ENCODE data around the gene PNMA1. TPM values are rescaled to one million over a fixed set of nuclear protein-coding genes. Genes with fewer than 3 reads are reported as not detected.

Gene PNMA1
- total and polyA plus RNA-seq, 5 donors: 18.0 to 36.3 (median 27.7) TPM

GRCh38 chr14:73742520-73743238, 28.5 kb upstream of the PNMA1 start:
- ATAC-seq (no peak), DNase-seq (no peak)
- no peaks in the 10 kb centered on the region for H3K27me3 ChIP-seq (ENCODE audit: control insufficient read depth, insufficient read depth)
- intact Hi-C loops (cut with DNase I): no loop called here
- 69% methylated on average over 6 of the region's 6 CpGs for WGBS
- no peaks in the 10 kb centered on the region for H3K9me3 ChIP-seq (ENCODE audit: control insufficient read depth, low read length)
- H3K4me3 ChIP-seq (ENCODE audit: low read length): no peak overlapping the region
- H3K4me1 ChIP-seq (ENCODE audit: control insufficient read depth, insufficient read depth, low read length): peaks cover 70% of the 10 kb centered on the region
- peak overlapping the region; percentile 84 for H3K27ac ChIP-seq (ENCODE audit: low read length)

- Histone ChIP-seq H3K27ac (ENCODE audit: low read length) (peak overlapping the region; percentile 84), H3K9me3 (ENCODE audit: control insufficient read depth, low read length) (no peaks in the 10 kb centered on the region), H3K4me1 (ENCODE audit: control insufficient read depth, insufficient read depth, low read length) (peaks cover 65% of the 10 kb centered on the region), H3K27me3 (ENCODE audit: control insufficient read depth, insufficient read depth) (no peaks in the 10 kb centered on the region), H3K4me3 (ENCODE audit: low read length) (peak overlapping the region; percentile 20)
- intact Hi-C loops (cut with DNase I): no loop called here
- ATAC-seq (peak in 1 of 2 donors; percentile 0), DNase-seq (peak; percentile 37 to 70 (median 60))
- WGBS: 23% methylated on average over 17 of the region's 17 CpGs
These were observed 27.8 kb upstream of the PNMA1 start for GRCh38 chr14:73741876-73742519.

GRCh38 chr14:73741386-73741875, 27.2 kb upstream of the PNMA1 start:
- H3K4me3 ChIP-seq (ENCODE audit: low read length): peak overlapping the region; percentile 20
- no peaks in the 10 kb centered on the region for H3K27me3 ChIP-seq (ENCODE audit: control insufficient read depth, insufficient read depth)
- DNase-seq: peak; percentile 85 to 91 (median 90)
- H3K9me3 ChIP-seq (ENCODE audit: control insufficient read depth, low read length): no peaks in the 10 kb centered on the region
- ATAC-seq: peak; percentile 82 to 92
- intact Hi-C loops (cut with DNase I): no loop called here
- 1% methylated on average over 12 of the region's 12 CpGs for WGBS
- H3K4me1 ChIP-seq (ENCODE audit: control insufficient read depth, insufficient read depth, low read length): peaks cover 61% of the 10 kb centered on the region
- peak overlapping the region; percentile 84 for H3K27ac ChIP-seq (ENCODE audit: low read length)

DNA sequence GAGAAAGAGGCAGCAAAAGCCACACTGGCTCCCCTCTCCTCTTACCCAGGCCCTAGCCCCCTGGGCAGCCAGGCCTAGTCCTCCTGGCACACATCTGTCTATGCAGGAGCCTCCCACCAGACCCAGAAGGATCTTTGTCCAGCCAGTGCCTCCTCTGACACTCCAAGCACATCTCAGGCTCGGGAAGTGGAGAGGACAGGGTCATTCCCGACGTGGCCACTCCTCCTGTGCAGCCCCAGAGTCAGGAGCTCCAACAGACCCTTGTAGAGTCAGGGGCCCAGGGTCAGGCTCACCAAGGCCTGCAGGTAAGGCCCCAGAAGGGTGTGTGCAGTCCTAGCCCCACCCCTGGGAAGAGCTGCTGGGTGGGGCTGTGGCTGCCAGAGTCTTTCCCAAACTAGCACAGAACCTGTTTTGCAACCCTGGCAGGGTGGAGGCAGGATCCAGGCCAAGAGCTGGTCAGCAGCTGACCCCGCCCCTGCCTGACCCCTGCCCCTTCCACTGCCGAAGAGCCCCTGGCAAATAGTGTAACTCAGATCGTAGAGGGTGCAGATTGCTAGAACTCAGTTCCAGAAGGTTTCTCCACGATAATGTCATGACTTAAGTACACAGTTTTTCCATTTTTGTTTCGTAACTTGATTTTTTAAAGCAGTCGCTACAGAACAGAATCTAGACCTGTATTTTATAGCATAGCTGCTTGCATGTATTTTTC, 26.6 kb upstream of the PNMA1 start:
- WGBS: 9% methylated on average over 9 of the region's 9 CpGs
- ATAC-seq (peak; percentile 78 to 80), DNase-seq (peak; percentile 87 to 92 (median 91))
- Histone ChIP-seq H3K27ac (ENCODE audit: low read length) (peak overlapping the region; percentile 84), H3K4me3 (ENCODE audit: low read length) (peak overlapping the region; percentile 20), H3K27me3 (ENCODE audit: control insufficient read depth, insufficient read depth) (no peaks in the 10 kb centered on the region), H3K9me3 (ENCODE audit: control insufficient read depth, low read length) (no peaks in the 10 kb centered on the region), H3K4me1 (ENCODE audit: control insufficient read depth, insufficient read depth, low read length) (peaks cover 56% of the 10 kb centered on the region)
- intact Hi-C loops (cut with DNase I): no loop called here

DNA sequence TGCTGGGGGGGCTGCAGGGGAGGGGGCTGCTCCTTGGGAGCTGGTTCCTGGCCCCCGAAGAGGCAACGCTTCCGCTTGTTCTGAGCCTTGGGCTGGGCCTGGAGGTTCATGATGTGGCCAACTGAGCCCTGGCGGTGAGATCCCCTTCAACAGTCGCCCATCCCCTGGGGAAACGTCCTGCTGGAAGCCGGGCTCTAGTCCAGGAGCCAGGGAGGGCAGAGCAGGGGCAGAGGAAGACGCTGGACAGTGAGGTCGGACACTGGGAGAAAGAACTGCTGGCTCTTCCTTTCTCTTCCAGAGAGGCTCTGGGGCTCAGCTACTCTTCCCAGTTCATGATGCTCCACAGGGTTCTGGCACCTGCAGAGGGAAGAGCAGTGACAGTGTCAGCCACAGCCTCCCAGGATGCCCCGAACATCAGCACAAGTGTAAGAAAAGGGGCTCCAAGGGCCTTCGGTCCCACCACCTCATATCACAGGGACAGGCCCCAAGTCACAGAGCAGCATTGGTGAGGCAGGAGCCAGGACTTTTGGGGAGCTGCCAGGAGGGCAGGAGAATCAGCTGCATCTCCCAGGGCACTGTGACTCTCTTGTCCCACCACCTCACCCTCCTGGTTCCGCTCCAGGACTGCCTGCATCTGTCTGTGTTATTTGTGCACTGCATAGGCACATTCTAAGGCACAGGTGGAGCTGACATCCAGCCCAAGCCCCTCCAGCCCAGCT, 25.9 kb upstream of the PNMA1 start:
- Histone ChIP-seq H3K4me3 (ENCODE audit: low read length) (no peak overlapping the region), H3K9me3 (ENCODE audit: control insufficient read depth, low read length) (no peaks in the 10 kb centered on the region), H3K4me1 (ENCODE audit: control insufficient read depth, insufficient read depth, low read length) (peaks cover 49% of the 10 kb centered on the region), H3K27ac (ENCODE audit: low read length) (peak overlapping the region; percentile 84), H3K27me3 (ENCODE audit: control insufficient read depth, insufficient read depth) (no peaks in the 10 kb centered on the region)
- 49% methylated on average over 12 of the region's 12 CpGs for WGBS
- ATAC-seq (no peak), DNase-seq (peak; percentile 35 to 66 (median 58))
- intact Hi-C loops (cut with DNase I): no loop called here

- H3K9me3 ChIP-seq (ENCODE audit: control insufficient read depth, low read length): no peaks in the 10 kb centered on the region
- DNase-seq (peak; percentile 18 to 68 (median 64)), ATAC-seq (no peak)
- 83% methylated on average over 21 of the region's 21 CpGs for WGBS
- peaks cover 43% of the 10 kb centered on the region for H3K4me1 ChIP-seq (ENCODE audit: control insufficient read depth, insufficient read depth, low read length)
- intact Hi-C loops (cut with DNase I): no loop called here
- no peaks in the 10 kb centered on the region for H3K27me3 ChIP-seq (ENCODE audit: control insufficient read depth, insufficient read depth)
- H3K4me3 ChIP-seq (ENCODE audit: low read length): no peak overlapping the region
- H3K27ac ChIP-seq (ENCODE audit: low read length): peak overlapping the region; percentile 84
These were observed 25.2 kb upstream of the PNMA1 start for GRCh38 chr14:73739174-73739898.

DNA sequence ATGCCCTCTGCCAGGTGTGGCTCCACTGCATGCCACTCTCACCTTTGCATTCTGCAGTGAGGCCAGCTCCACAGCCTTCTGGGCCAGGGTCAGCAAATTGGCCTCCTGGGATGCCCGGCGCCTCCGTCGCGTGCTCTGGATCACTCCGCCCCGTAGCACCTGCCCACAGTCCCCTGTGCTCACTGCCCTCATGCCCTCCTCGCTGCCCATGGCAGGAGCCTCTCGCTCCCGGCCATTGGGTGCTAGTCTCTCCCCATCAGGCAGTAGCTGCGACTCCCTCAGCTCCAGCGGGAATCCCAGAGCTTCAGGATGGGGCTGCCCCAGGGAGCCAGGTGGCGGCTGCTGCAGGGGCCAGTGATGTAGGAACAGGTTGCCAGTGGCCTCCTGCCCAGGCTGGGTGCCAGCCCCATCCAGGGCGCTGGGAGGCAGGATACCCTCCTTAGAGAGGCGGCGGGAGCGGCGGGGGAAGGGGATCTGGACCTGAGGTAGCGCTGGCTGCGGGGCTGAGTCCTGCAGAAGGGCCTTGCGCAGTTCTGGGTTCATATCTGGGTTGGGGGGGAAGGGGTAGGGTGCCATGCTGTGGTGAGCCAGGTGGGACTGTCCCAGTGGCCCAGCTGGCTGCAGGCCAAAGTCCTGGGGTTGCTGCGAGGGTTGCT, 24.5 kb upstream of the PNMA1 start:
- H3K27me3 ChIP-seq (ENCODE audit: control insufficient read depth, insufficient read depth): no peaks in the 10 kb centered on the region
- ATAC-seq: no peak
- H3K27ac ChIP-seq (ENCODE audit: low read length): no peak overlapping the region
- H3K4me1 ChIP-seq (ENCODE audit: control insufficient read depth, insufficient read depth, low read length): peaks cover 36% of the 10 kb centered on the region
- intact Hi-C loops (cut with DNase I): no loop called here
- DNase-seq: peak; percentile 16 to 70 (median 58)
- no peaks in the 10 kb centered on the region for H3K9me3 ChIP-seq (ENCODE audit: control insufficient read depth, low read length)
- WGBS: 93% methylated on average over 22 of the region's 22 CpGs
- H3K4me3 ChIP-seq (ENCODE audit: low read length): no peak overlapping the region

DNA sequence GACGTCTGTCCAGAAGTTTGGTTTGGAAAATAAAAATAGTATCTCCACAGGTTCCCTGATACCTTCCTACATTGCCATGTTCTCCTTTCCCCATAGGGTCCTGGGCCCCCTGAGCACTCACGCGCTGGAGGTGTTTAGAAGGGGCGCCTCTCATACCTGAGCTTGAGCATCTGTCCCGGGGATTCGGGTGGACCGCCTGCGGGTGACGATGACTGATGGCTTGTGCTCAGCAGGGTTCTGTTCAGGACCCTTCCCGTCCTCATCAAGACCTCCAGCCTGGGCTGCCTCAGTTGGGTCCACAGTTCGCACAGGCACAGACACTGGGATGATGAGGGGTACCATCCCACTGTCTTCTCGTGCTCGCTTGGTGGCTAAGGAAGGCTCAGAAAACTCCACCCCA, 22.7 kb upstream of the PNMA1 start:
- H3K9me3 ChIP-seq (ENCODE audit: control insufficient read depth, low read length): no peaks in the 10 kb centered on the region
- H3K4me1 ChIP-seq (ENCODE audit: control insufficient read depth, insufficient read depth, low read length): peaks cover 18% of the 10 kb centered on the region
- no peak overlapping the region for H3K27ac ChIP-seq (ENCODE audit: low read length)
- intact Hi-C loops (cut with DNase I): no loop called here
- 89% methylated on average over 13 of the region's 13 CpGs for WGBS
- peak in 1 of 3 donors; percentile 51 for DNase-seq
- H3K4me3 ChIP-seq (ENCODE audit: low read length): no peak overlapping the region
- ATAC-seq: no peak
- H3K27me3 ChIP-seq (ENCODE audit: control insufficient read depth, insufficient read depth): no peaks in the 10 kb centered on the region

- Histone ChIP-seq H3K27me3 (ENCODE audit: control insufficient read depth, insufficient read depth) (no peaks in the 10 kb centered on the region), H3K9me3 (ENCODE audit: control insufficient read depth, low read length) (no peaks in the 10 kb centered on the region), H3K4me3 (ENCODE audit: low read length) (no peak overlapping the region), H3K27ac (ENCODE audit: low read length) (no peak overlapping the region), H3K4me1 (ENCODE audit: control insufficient read depth, insufficient read depth, low read length) (peaks cover 3% of the 10 kb centered on the region)
- DNase-seq (no peak), ATAC-seq (no peak)
- intact Hi-C loops (cut with DNase I): no loop called here
- WGBS: 75% methylated on average over 3 of the region's 3 CpGs
These were observed 17.8 kb upstream of the PNMA1 start for GRCh38 chr14:73732006-73732405.

GRCh38 chr14:73731111-73731510, 16.9 kb upstream of the PNMA1 start:
- no peak overlapping the region for H3K4me3 ChIP-seq (ENCODE audit: low read length)
- no peaks in the 10 kb centered on the region for H3K9me3 ChIP-seq (ENCODE audit: control insufficient read depth, low read length)
- no peaks in the 10 kb centered on the region for H3K27me3 ChIP-seq (ENCODE audit: control insufficient read depth, insufficient read depth)
- DNase-seq (no peak), ATAC-seq (no peak)
- H3K4me1 ChIP-seq (ENCODE audit: control insufficient read depth, insufficient read depth, low read length): peaks cover 3% of the 10 kb centered on the region
- H3K27ac ChIP-seq (ENCODE audit: low read length): peak overlapping the region; percentile 36
- intact Hi-C loops (cut with DNase I): loop anchor here in 1 of 4 donors (2.0 kb wide), 1 partner anchor 96 kb away; no protein-coding TSS in a partner anchor
- WGBS: 67% methylated on average over 3 of the region's 3 CpGs

Measured in right cardiac atrium (tissue), 5 donors.